Esophagus squamous epithelium (tissue), 4 donors: ENCODE measurements around the gene GP1BA.

ENCODE experiments used
- CTCF ChIP-seq, 6 experiments: fragments of 450-650 bp in 4 of 6; fragments of 200-600 bp in 2 of 6; sonication (generic) in 2 of 6; IDR thresholded peaks; one replicate each; pipeline ENCODE4 v1.5.1; 2016 to 2019; ENCODE audit warnings: antibody characterized with exemption in 6 of 6, mild to moderate bottlenecking in 4 of 6, moderate library complexity in 4 of 6
- POLR2A ChIP-seq, 4 donors: fragments of 450-650 bp; IDR thresholded peaks; one replicate each; pipeline ENCODE4 v1.6.1; 2017; ENCODE audit warnings: antibody characterized with exemption in 4 of 4, mild to moderate bottlenecking in 4 of 4, moderate library complexity in 3 of 4

DNA sequence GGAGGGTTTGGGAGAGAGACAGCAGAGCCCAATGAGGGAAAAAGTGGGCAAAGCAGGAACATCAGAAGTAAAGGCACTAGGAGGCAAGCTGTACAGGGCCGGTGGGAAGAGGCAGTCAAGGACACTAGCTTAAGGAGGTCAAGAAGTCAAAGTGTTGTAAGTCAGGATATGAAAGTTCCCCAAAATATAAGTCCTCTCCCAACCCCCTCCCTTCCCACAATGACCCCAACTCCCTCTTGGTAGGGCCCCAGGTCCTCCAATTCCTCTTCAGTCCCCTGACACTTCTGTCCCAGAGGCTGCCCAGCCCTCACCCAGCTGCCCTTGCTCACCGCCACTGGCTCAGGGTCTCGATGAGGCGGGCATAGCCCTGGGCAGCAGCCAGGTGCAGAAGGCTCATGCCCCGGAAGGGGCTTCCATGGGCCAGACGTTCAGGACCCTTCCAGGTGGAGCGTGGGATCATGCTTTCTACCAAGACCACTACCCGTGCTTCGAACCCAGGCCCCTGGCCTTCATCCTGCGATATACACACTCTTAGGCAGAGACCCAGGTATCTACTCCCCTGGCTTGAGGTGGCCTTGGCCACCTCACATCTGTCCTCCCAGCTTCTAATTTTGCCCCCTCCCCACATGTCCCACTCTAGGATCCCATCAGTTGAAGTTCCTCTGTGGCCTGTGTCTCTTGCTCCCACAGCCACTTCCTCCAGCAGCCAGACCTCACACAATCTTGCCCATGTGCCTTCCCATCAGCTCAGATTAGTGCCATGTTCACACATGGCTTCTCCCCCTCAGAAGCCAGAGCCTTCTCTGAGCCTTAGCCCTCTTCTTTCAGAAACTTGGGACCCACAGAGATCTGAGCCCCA, 41.4 kb downstream of the GP1BA start:
- TF ChIP-seq POLR2A (IDR thresholded peaks at IDR 0.05), result no peak
- TF ChIP-seq CTCF (IDR thresholded peaks at IDR 0.05), result no peak
